NCI-H2171 (cell line): ENCODE data around the gene PREX1.

Source experiments
- DNase-seq: peaks from one replicate; lab custom pipeline; 2025; lab: John Stamatoyannopoulos, UW

PREX1 gene

GRCh38 chr20:48718786-48719578 lies 108.8 kb downstream of the PREX1 start:
- DNase-seq, result no peak

- DNase-seq, result no peak
Measured at GRCh38 chr20:48717680-48718223, 110.0 kb downstream of the PREX1 start.

- DNase-seq, result no peak
Measured at GRCh38 chr20:48717095-48717672, 110.6 kb downstream of the PREX1 start.

GRCh38 chr20:48716541-48716940 lies 111.3 kb downstream of the PREX1 start:
- no peak for DNase-seq

DNA sequence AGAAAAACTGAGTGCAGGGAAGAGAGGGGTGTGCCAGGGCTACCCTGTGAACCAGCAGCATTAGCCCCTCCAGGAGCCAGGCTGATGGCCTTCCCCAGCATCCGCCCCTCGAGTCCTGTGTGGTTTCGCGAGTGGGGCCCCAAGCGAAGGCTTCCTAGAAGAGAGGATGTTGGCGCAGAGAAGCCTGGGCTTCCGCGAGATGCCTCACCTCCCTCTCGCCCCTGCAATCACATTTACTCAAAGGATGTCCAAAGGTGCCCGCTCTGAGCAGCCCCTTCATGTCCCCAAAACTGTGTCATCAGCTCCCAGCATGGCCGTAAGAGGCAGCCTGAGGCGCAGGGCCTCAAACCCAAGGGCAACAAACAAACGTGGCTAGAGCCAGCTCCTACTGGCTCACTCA lies 111.7 kb downstream of the PREX1 start:
- no peak for DNase-seq

DNA sequence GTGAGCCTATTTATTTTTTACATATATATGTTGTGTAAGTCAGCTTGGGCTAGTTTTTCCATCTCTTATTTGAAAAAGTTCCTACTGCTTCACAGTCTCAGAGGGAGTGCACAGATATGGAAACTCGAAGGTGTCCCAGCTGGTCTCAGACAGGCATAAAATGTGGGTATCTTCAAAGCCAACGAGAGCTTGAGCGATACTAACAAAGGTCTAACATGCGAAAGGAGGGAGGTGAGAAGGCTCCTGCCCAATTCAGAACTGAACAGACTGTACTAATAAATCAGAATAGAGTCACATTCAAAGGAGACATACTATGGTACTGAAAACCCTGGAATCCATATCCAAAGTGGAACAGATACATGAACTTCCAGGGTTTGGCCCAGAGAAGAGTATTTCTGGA lies 113.0 kb downstream of the PREX1 start:
- DNase-seq, result no peak

DNA sequence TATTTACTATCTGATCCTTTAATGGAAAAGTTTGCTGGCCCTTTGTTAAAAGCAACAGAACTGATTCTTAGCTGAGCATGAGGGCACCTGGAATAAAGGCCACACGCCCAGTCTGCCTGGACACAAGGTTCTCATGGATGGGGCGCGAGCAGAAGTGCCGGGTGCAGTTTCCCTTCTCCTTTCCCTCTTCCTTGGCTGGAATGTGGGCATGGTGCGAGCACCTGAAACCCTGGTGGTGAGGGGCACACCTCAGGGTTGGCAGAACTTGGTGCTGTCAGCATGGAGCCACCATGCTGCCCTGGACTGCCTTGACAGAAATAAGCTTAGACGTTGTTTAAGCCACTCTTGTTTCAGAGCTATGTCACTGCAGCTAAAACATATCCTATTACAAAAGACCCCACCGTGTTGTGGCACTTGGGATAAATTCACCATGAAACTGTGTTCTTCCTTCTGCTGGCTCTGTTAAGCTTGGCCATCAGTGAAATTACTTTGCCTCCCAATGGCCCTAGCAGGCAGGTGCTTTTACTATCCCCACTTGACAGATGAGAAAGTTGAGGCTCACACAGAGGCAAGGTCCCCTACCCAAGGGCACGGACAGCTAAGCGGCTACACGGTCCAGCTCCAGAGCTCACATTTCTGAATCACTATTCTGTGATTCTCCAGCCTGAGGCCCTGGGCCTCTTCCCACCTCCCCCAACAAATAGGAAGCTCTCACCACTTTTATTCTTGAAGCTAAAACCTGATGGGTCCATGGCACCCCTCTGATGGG lies 115.9 kb downstream of the PREX1 start:
- DNase-seq, result no peak

GRCh38 chr20:48711044-48711428 lies 116.8 kb downstream of the PREX1 start:
- no peak for DNase-seq

DNA sequence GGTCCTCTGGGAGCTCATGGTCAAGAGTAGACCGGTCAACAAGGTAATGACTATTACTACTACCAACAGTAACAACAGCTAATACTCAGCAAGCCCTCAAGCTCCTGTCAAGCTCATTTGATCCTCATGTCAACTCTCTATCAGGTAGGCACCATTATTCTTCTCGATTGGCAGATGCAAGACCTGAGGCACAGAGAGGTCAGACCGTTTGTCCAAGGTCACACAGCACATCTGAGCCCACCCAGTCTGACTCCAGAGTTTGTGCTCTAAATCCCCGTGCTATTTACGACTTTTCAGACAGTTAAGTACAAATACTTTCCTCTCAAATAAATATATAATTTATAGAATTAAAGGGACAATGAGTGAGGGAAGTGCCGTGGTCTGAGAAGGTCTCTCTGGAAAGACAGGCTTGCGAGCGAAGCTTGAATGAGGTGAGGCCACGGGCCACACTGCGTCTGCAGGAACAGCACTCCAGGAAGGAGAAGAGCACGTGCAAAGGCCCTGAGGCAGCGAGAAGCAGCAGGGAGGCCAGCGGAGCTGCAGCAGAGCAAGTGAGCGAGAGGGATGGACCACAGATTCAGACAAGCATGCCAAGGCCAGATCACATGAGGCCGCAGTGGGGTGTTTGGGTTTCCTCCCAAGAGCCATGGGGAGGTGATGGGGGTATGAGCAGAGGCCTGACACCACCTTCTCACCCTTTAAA lies 117.3 kb downstream of the PREX1 start:
- DNase-seq, result no peak

- no peak for DNase-seq
Measured at GRCh38 chr20:48709744-48710143, 118.1 kb downstream of the PREX1 start.

- no peak for DNase-seq
Measured at GRCh38 chr20:48709058-48709691, 118.6 kb downstream of the PREX1 start.

- no peak for DNase-seq
Measured at GRCh38 chr20:48708630-48709029, 119.2 kb downstream of the PREX1 start.

GRCh38 chr20:48708116-48708515 lies 119.7 kb downstream of the PREX1 start:
- no peak for DNase-seq

GRCh38 chr20:48706710-48707365 lies 121.0 kb downstream of the PREX1 start:
- DNase-seq, result no peak

- no peak for DNase-seq
Measured at GRCh38 chr20:48706116-48706656, 121.6 kb downstream of the PREX1 start.

- no peak for DNase-seq
Measured at GRCh38 chr20:48705240-48706115, 122.3 kb downstream of the PREX1 start.

DNA sequence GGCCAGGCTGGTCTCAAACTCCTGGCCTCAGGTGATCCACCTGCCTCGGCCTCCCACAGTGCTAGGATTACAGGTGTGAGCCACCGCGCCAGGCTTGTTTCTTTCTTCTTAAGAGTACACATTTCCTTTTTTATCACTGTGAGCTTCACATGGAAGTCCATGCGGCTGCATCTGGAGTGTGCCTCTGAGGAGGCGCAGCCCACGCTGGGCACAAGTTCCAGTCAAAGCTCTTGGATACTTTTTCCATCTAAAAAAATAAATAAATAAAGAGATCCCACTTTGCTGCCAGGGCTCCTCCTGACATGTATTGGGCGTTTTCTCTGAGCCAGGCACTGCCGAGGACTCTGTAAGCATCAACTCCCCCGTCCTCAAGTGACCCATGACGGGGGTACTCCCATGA lies 123.0 kb downstream of the PREX1 start:
- DNase-seq, result no peak

DNA sequence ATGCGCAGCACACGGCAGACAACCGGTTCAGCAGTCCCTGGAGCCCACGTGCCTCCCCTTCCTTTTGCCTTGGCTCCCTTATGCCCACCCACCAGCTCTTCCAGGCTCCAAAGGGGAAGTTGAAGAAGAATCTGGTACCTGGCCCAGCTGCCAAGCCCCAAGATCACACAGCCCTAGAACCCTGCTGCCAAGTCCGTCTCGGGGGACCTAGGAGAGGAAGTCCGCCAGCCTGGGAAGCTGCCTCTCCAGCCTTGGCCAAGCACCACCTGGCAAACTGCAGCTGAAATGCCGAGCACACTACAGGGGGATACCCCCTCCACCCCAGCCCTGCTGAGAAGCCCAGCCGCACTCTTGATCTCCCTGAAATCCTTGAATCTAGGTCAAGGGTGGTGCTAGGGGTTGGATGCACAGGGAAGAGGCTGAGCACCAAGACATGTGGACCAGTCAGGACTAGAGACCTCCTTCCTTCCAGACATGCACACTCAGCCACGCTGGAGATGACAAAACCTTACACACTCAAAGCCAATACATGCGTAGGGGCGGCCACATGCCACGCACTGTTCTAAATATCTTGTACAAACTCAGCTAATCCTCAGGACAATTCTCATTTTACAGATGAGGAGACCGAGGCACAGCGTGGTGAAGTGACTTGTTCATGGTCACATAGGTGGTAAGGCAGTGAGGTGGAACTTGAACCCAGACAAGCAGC lies 124.1 kb downstream of the PREX1 start:
- peak; percentile 82 for DNase-seq

DNA sequence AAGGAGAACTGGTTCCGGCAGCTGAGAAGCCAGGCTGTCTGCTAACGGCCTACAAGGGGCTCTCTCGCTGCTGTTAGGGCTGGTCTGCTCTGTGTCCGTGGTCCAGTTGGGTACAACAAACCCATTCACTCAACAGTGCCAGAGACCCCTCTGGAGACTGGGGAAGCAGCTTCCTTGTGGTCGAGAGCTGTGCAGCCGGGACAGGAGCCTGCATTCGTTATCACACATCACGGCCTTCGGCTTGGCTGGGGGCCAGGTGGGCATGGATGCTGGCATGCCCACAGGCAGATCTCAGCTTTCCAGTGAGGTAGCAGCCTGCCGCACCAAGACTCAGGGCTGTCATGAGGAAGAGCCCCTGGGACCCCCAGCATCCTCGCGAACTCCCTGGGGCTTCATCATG lies 124.7 kb downstream of the PREX1 start:
- DNase-seq, result peak; percentile 81
